Pancreas (tissue), 10 donors: ENCODE results near the gene NPEPPS. TPM values are rescaled to one million over a fixed set of nuclear protein-coding genes. Genes with fewer than 3 reads are reported as not detected.

ENCODE experiments used
- ATAC-seq, 4 donors: fragments of 200-7000 bp; cut with Tn5 transposase; one replicate each; pipeline versions ENCODE4 v1.8.0 to v1.9.1; 2020; ENCODE audit warnings: mild to moderate bottlenecking in 4 of 4, moderate library complexity in 4 of 4
- DNase-seq, 6 donors: peaks; one replicate each; pipeline ENCODE4 v3.0.0-alpha.2; 2020
- FAIRE-seq: peaks from 2 replicates; lab custom pipeline; 2012; peaks lifted over from hg19 to GRCh38; lab: Jason Lieb, UNC
- H3K27ac ChIP-seq, 4 donors: fragments of 200-600 bp; sonication (generic); 1 replicate in 3 of 4; 2 replicates in 1 of 4; pipeline versions ENCODE4 v1.5.0 to v1.8.0; 2020
- H3K27me3 ChIP-seq, 4 donors: fragments of 200-600 bp; one replicate each; pipeline ENCODE4 v1.8.0; 2021
- H3K36me3 ChIP-seq, 3 donors: fragments of 200-600 bp; sonication (generic) in 1 of 3; one replicate each; pipeline versions ENCODE4 v1.5.0 to v1.8.0; 2020 to 2021
- H3K4me1 ChIP-seq, 3 donors: fragments of 200-600 bp; one replicate each; pipeline ENCODE4 v1.8.0; 2021
- H3K4me3 ChIP-seq, 4 donors: fragments of 200-600 bp; sonication (generic) in 2 of 4; one replicate each; pipeline versions ENCODE4 v1.5.0 to v1.8.0; 2020 to 2021
- H3K9me3 ChIP-seq, 4 donors: fragments of 200-600 bp; one replicate each; pipeline ENCODE4 v1.8.0; 2021
- CTCF ChIP-seq, 4 donors: fragments of 200-600 bp; sonication (generic) in 3 of 4; IDR thresholded peaks; one replicate each; pipeline versions ENCODE4 v1.5.0 to v1.8.0; 2021; ENCODE audit warnings: antibody characterized with exemption in 4 of 4
- WGBS, 2 donors: extraction: QIAGEN DNeasy Blood & Tissue Kit; methylation state at CpG; one replicate each; pipeline ENCODE4 v1.1.7; 2013; 5-methylcytosine and 5-hydroxymethylcytosine counted together
- intact Hi-C, 3 donors: fragments of 100-400 bp; cut with DNase I; formaldehyde crosslinking; loops; one replicate each; pipeline versions ENCODE4 v1.11.1 to v1.14.2; 2022
- polyA plus RNA-seq, 2 donors: library from polyadenylated mRNA; stranded (reverse); fragments of 200-250 nt; gene quantifications; one replicate each; pipeline ENCODE4 v1.2.3, GENCODE V29; 2013
- total RNA-seq, 6 donors: library from RNA; stranded (reverse); fragmentation: NEBNext Ultra II Directional in 4 of 6; extraction: Animal tissue kit (Norgen Biotek cat#: 25700) in 4 of 6; gene quantifications; one replicate each; pipeline versions ENCODE4 v1.2.1 to v1.2.4, GENCODE V29; 2021 to 2023
- donor health status: healthy with polysubstance abuse.
- donor health status: DM: no; HTN: no; CAD: no; lungs with moderate emphysema.
- donor health status: DM: no; HTN: no; CAD: no.
- donor health status: control.
- donor health status: control.
- donor health status: Bipolar disorder and iron deficiency.
- donor health status: DM: yes; HTN: yes; CAD: no.
- donor health status: DM: no; HTN: no; CAD: no.
- donor health status: DM: no; HTN: no; CAD: no.
- donor health status: DM: yes; HTN: yes; CAD: no.

The NPEPPS gene
- total and polyA plus RNA-seq, 8 donors = 31.9 to 72.3 (median 45.9) TPM

DNA sequence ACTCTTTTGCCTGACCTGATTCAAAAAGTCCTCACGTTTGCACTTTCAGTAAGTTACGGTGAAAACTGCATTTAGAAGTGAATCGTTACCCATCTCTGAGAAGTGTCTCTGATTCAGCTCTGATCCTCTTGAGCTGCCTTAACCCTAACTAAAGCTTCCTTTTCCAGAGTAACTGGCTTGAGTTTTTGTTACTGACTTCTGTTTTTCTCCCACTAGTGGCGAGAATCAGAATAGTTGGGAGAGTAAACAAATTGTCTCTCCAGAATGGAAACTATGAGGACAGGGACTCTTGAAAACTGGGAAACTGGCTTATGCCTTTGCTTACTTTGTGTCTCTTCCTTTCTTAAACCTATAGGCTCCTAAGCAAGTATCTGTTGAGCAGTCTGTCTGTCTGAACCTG is 87.5 kb downstream of the NPEPPS start:
- Histone ChIP-seq H3K9me3 (no peaks in the 10 kb centered on the region), H3K4me1 (peaks cover 0 to 33% (median 21%) of the 10 kb centered on the region in 3 donors), H3K36me3 (peaks cover 0 to 38% (median 7%) of the 10 kb centered on the region in 3 donors), H3K4me3 (no peak overlapping the region), H3K27ac (peak overlapping the region in 1 of 4 donors; percentile 6), H3K27me3 (no peaks in the 10 kb centered on the region)
- intact Hi-C loops = no loop called here
- FAIRE-seq (no peak), ATAC-seq (no peak), DNase-seq (no peak)
- 78 to 80% methylated on average over 4 of the region's 4 CpGs for WGBS, 2 donors
- TF ChIP-seq CTCF (IDR thresholded peaks at IDR 0.05) = no peak

DNA sequence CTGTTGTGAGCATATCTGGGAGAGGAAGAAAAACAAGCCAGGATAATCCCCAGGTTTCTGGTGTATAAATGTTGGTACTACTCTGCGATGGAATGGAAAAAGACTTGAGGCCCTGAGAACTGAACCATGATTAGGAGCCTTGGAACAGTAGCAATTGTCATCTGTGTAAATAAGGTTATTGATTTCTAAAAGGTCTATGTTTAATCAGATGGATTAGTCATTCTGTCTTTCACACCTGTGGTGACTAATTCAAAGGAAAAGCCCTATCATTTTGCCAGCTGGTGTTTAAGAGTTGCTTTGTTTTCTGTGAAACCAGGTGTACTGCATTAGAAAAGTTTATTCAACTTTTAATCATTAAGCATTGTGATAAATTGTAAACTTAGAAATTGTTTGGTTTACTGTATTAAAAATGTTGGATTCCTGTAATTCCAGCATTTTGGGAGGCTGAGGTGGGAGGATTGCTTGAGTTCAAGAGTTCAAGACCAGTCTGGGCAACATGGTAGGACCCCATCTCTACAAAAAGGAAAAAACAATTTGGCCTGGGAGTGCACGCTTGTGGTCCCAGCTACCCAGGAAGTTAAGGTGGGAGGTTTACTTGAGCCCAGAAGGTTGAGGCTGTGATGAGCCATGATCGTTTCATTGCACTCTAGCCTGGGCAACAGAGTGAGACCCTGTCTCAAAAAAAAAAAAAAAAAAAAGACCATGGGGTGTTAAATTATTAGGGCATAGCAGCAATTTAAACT is 89.8 kb downstream of the NPEPPS start:
- ATAC-seq (peak; percentile 57 to 81 (median 70)), FAIRE-seq (no peak), DNase-seq (no peak)
- peak overlapping the region in 2 of 4 donors; percentile 56 to 65 for H3K27ac ChIP-seq
- H3K27me3 ChIP-seq = no peaks in the 10 kb centered on the region
- intact Hi-C loops = no loop called here
- H3K4me1 ChIP-seq = peaks cover 0 to 33% (median 21%) of the 10 kb centered on the region in 3 donors
- no peak for TF ChIP-seq CTCF (IDR thresholded peaks at IDR 0.05)
- H3K9me3 ChIP-seq = no peaks in the 10 kb centered on the region
- peaks cover 0 to 25% (median 7%) of the 10 kb centered on the region in 3 donors for H3K36me3 ChIP-seq
- H3K4me3 ChIP-seq = no peak overlapping the region
- WGBS, 2 donors = 53 to 62% methylated on average over 3 of the region's 3 CpGs

GRCh38 chr17:47621293-47622179 is 90.6 kb downstream of the NPEPPS start:
- peak overlapping the region in 1 of 4 donors; percentile 65 for H3K27ac ChIP-seq

GRCh38 chr17:47622180-47622549 is 91.3 kb downstream of the NPEPPS start:
- FAIRE-seq (no peak), DNase-seq (no peak), ATAC-seq (no peak)
- intact Hi-C loops = no loop called here
- 53% methylated on average over 2 of the region's 2 CpGs for WGBS, 2 donors
- peaks cover 0 to 25% (median 7%) of the 10 kb centered on the region in 3 donors for H3K36me3 ChIP-seq
- H3K27ac ChIP-seq = no peak overlapping the region
- TF ChIP-seq CTCF (IDR thresholded peaks at IDR 0.05) = no peak
- no peak overlapping the region for H3K4me3 ChIP-seq
- H3K27me3 ChIP-seq = no peaks in the 10 kb centered on the region
- peaks cover 0 to 33% (median 21%) of the 10 kb centered on the region in 3 donors for H3K4me1 ChIP-seq
- no peaks in the 10 kb centered on the region for H3K9me3 ChIP-seq

More at GRCh38 chr17:47621293-47622179, 90.6 kb downstream of the NPEPPS start:
- Histone ChIP-seq H3K4me3 (no peak overlapping the region), H3K4me1 (peaks cover 0 to 33% (median 21%) of the 10 kb centered on the region in 3 donors), H3K9me3 (no peaks in the 10 kb centered on the region), H3K27me3 (no peaks in the 10 kb centered on the region), H3K36me3 (peaks cover 0 to 25% (median 7%) of the 10 kb centered on the region in 3 donors)
- FAIRE-seq (no peak), ATAC-seq (peak; percentile 14 to 62 (median 46)), DNase-seq (no peak)
- TF ChIP-seq CTCF (IDR thresholded peaks at IDR 0.05) = no peak
- intact Hi-C loops = no loop called here
- 67 to 74% methylated on average over 9 of the region's 9 CpGs for WGBS, 2 donors
